Measurements from ENCODE around the gene TUBB3.

TUBB3 gene

DNA sequence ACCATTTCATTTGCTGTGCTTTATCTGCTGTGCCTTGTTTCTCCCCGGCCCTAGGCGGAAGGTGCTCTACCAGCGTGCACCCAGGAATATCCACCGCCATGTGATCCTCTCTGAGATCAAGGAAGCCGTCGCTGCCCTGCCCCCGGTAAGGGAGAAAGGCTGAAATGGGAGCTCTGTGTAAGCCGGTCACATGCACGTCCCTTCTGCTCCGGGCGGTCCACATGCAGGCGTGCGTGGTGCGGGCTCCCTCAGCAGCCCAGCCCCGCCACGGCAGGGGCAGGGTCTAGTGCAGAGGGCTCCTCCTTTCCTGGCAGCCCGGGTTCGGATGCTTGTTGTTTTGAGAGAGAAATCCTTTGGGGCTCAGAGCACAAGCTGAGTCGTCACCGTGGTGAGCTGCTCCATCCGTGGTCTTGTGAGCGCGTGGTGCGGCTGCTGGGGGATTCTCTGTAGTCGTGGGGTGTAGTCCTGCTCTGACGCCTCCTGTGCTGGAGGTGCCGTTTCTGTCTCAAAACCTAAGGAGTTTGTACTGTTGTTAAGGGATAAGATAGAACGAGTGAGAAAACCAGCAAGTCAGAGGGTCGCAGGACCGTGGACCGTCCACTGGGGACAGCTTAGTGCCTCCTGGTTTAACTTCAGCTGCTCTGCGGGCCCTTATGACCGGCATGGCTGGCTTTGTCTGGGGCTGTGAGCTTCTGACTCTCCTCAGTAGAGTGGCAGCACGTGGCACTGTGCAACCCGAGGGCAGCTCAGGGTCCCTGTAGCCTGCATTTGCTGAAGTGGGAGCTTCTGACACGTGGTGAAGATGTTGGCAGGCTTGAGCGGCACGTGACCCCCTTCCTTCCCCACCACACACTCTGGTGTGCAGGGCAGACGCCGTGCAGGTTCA, 16.8 kb upstream of the TUBB3 start:
- Histone ChIP-seq H3K4me3 (no peak overlapping the region), H3K27ac (peak overlapping the region in 3 of 11 experiments; percentile 10 to 36 (median 19); a peak in 2 of 22 replicates), H3K9ac (no peak overlapping the region), H3K27me3 (no peaks in the 10 kb centered on the region), H3K4me2 (peak overlapping the region in 3 of 11 experiments; percentile 4 to 30 (median 29); a peak in 4 of 22 replicates), H3K4me1 (peaks cover 7 to 40% (median 26%) of the 10 kb centered on the region in 10 experiments), H4K20me1 (peaks cover 24 to 74% (median 62%) of the 10 kb centered on the region in 11 experiments; a peak in 19 of 22 replicates), H3K36me3 (peaks cover 74 to 82% (median 78%) of the 10 kb centered on the region in 11 experiments), H3K9me3 (replicated peaks in 1 of 11) (peaks cover 0 to 23% (median 13%) of the 10 kb centered on the region in 11 experiments; a peak in 17 of 22 replicates)
- TF ChIP-seq Cebpa-rat (IDR thresholded peaks at IDR 0.05) = no peak

DNA sequence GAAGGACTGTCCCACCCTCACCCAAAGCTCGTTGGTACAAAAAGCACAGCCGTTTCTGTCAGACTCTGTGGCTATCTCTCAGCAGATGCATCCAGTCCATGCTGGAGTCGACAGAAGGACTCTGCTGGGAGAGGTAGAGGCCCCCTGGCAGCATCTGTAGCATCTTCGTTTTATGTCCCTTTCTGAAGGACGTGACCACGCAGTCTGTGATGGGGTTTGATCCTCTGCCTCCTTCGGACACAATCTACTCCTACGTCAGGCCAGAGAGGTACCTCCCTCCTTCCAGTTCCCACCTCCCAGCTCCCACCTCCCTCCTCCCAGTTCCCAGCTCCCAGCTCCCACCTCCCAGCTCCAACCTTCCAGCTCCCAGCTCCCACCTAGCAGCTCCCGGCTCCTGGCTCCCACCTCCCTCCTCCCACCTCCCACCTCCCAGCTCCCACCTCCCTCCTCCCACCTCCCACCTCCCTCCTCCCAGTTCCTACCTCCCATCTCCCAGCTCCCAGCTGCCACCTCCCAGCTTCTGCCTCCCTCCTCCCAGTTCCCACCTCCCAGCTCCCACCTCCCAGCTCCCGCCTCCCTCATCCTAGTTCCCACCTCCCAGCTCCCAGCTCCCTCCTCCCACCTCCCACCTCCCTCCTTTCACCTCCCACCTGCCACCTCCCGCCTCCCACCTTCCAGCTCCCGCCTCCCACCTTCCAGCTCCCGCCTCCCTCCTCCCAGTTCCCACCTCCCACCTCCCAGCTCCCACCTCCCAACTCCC, 15.9 kb upstream of the TUBB3 start:
- peaks cover 80 to 90% (median 86%) of the 10 kb centered on the region in 11 experiments for H3K36me3 ChIP-seq
- H3K4me2 ChIP-seq = no peak overlapping the region
- peaks cover 0 to 23% (median 13%) of the 10 kb centered on the region in 11 experiments; a peak in 17 of 22 replicates for H3K9me3 ChIP-seq (replicated peaks in 1 of 11)
- peaks cover 9 to 42% (median 27%) of the 10 kb centered on the region in 10 experiments for H3K4me1 ChIP-seq
- H3K27ac ChIP-seq = peak overlapping the region in 1 of 11 experiments; percentile 36; a peak in 1 of 22 replicates
- H3K27me3 ChIP-seq = no peaks in the 10 kb centered on the region
- no peak overlapping the region for H3K4me3 ChIP-seq
- no peak for TF ChIP-seq Cebpa-rat (IDR thresholded peaks at IDR 0.05)
- no peak overlapping the region for H3K9ac ChIP-seq
- H4K20me1 ChIP-seq = peaks cover 27 to 82% (median 70%) of the 10 kb centered on the region in 11 experiments; a peak in 19 of 22 replicates

DNA sequence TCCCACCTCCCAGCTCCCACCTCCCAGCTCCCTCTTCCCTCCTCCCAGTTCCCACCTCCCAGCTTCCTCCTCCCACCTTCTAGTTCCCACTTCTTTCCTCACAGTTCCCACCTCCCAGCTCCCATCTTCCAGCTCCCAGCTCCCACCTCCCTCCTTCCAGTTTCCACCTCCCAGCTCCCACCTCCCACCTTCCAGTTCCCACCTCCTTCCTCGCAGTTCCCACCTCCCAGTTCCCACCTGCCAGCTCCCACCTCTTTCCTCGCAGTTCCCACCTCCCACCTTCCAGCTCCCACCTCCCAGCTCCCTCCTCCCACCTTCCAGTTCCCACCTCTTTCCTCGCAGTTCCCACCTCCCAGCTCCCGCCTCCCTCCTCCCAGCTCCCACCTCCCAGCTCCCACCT, 14.9 kb upstream of the TUBB3 start:
- H3K27ac ChIP-seq = no peak overlapping the region

DNA sequence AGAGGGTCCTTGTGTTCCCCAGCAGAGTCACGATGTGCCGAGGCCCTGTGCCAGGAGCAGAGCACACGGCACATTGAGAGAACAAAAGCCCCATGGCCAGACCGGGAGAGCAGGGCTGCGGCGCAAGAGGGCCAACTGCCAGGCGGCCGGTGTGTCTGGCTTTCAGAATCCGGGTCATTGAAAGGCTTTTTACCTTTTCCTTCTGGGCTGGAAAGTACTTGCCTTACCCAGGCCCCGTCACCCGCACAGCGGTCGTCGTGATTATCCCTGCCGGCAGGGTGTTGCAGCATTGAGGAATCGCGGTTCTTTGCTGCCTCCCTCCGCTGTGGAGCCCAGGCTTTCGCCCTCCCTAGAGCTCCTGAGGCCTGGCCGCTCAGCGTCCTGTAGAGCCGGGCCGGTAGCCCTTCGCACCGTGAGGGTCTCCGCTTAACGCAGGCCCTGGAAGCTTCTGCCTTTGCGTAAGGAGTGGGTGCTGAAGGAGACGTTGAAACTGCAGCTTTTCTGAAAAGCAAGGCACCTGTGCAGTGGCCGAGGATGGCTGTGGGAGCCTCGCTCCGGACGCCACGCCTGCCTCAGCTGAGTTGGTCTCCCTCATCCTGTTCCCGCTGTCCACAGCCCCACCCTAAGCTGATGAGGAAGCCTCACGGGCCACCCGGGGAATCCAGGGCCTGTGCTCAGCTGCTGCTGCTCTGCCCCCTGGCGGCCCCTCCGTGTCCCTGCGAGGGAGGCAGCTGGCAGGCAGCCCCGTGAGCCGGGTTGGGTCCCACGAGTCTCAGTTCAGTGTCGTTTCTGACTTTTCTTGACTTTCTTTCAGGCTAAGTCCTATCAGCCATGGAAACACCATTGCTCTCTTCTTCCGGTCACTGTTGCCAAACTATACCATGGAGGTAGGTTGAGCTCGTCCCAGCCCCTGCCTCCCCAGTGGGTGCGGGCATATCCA, 13.1 kb upstream of the TUBB3 start:
- Histone ChIP-seq H3K27ac (peak overlapping the region in 5 of 11 experiments; percentile 12 to 53 (median 14); a peak in 7 of 22 replicates), H3K9ac (peak overlapping the region in 6 of 11 experiments; percentile 1 to 38 (median 10); a peak in 6 of 22 replicates), H3K4me2 (peak overlapping the region; percentile 0 to 71 (median 38); a peak in 16 of 22 replicates)

More for the DNA sequence above, 14.9 kb upstream of the TUBB3 start:
- Histone ChIP-seq H3K27me3 (no peaks in the 10 kb centered on the region), H3K9me3 (replicated peaks in 1 of 11) (peaks cover 0 to 23% (median 13%) of the 10 kb centered on the region in 11 experiments; a peak in 17 of 22 replicates), H3K9ac (no peak overlapping the region), H4K20me1 (peaks cover 28 to 85% (median 73%) of the 10 kb centered on the region in 11 experiments; a peak in 19 of 22 replicates), H3K4me3 (no peak overlapping the region), H3K4me2 (no peak overlapping the region), H3K4me1 (peaks cover 17 to 52% (median 34%) of the 10 kb centered on the region in 10 experiments), H3K36me3 (peaks cover 81 to 92% (median 88%) of the 10 kb centered on the region in 11 experiments)
- TF ChIP-seq Cebpa-rat (IDR thresholded peaks at IDR 0.05) = no peak

GRCh38 chr16:89910717-89911354, 12.3 kb upstream of the TUBB3 start:
- H3K4me3 ChIP-seq = no peak overlapping the region
- peaks cover 24 to 75% (median 57%) of the 10 kb centered on the region in 11 experiments; a peak in 19 of 22 replicates for H4K20me1 ChIP-seq
- no peak overlapping the region for H3K4me2 ChIP-seq
- peaks cover 17 to 51% (median 34%) of the 10 kb centered on the region in 10 experiments for H3K4me1 ChIP-seq
- H3K9me3 ChIP-seq (replicated peaks in 1 of 11) = peaks cover 0 to 20% (median 13%) of the 10 kb centered on the region in 11 experiments; a peak in 17 of 22 replicates
- no peak for TF ChIP-seq Cebpa-rat (IDR thresholded peaks at IDR 0.05)
- H3K36me3 ChIP-seq = peaks cover 59 to 71% (median 67%) of the 10 kb centered on the region in 11 experiments
- no peaks in the 10 kb centered on the region for H3K27me3 ChIP-seq
- 0 out of 22 replicates have a peak overlapping the region, but pooled peaks of 3 of the 11 experiments have one; percentile 6 to 8 (median 7) for H3K9ac ChIP-seq
- peak overlapping the region in 2 of 11 experiments; percentile 18 to 21; a peak in 3 of 22 replicates for H3K27ac ChIP-seq

More for the DNA sequence above, 13.1 kb upstream of the TUBB3 start:
- Histone ChIP-seq H3K27me3 (no peaks in the 10 kb centered on the region), H3K36me3 (peaks cover 67 to 79% (median 75%) of the 10 kb centered on the region in 11 experiments), H3K4me3 (no peak overlapping the region), H3K4me1 (peaks cover 17 to 51% (median 34%) of the 10 kb centered on the region in 10 experiments), H4K20me1 (peaks cover 24 to 78% (median 60%) of the 10 kb centered on the region in 11 experiments; a peak in 20 of 22 replicates), H3K9me3 (replicated peaks in 1 of 11) (peaks cover 0 to 23% (median 13%) of the 10 kb centered on the region in 11 experiments; a peak in 17 of 22 replicates)
- no peak for TF ChIP-seq Cebpa-rat (IDR thresholded peaks at IDR 0.05)

DNA sequence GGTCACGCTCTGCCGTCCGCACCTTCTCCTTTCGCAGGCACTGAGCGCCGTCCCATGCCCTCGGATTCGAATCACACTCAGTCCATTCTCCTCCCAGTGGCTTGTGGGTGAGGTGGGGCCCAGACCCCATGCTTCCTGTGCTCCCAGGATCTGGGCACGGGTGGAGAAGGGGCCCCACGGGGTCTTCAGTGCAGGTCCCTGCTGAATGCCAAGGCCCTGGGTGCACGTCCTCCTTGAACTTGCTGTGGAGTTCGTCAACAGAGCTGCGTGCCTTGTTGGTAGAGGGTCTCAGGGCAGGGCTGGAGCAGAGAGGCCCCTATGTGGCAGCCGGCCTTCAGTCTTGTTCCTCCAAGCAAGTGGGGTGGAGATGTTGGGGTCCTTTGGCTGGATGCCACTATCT, 11.8 kb upstream of the TUBB3 start:
- H3K4me1 ChIP-seq = peaks cover 17 to 52% (median 35%) of the 10 kb centered on the region in 10 experiments
- peaks cover 54 to 66% (median 61%) of the 10 kb centered on the region in 11 experiments for H3K36me3 ChIP-seq
- no peak overlapping the region for H3K27ac ChIP-seq

GRCh38 chr16:89912143-89912542, 11.0 kb upstream of the TUBB3 start:
- H3K36me3 ChIP-seq = peaks cover 46 to 58% (median 54%) of the 10 kb centered on the region in 11 experiments
- peak overlapping the region in 2 of 11 experiments; percentile 16 to 26; a peak in 3 of 22 replicates for H3K4me2 ChIP-seq
- no peak for TF ChIP-seq Cebpa-rat (IDR thresholded peaks at IDR 0.05)
- peaks cover 0 to 7% (median 0%) of the 10 kb centered on the region in 11 experiments; a peak in 7 of 22 replicates for H3K9me3 ChIP-seq (replicated peaks in 1 of 11)
- no peaks in the 10 kb centered on the region for H3K27me3 ChIP-seq
- peaks cover 20 to 60% (median 42%) of the 10 kb centered on the region in 10 experiments for H3K4me1 ChIP-seq
- H4K20me1 ChIP-seq = peaks cover 16 to 66% (median 46%) of the 10 kb centered on the region in 11 experiments; a peak in 18 of 22 replicates
- 0 out of 22 replicates have a peak overlapping the region, but pooled peaks of 1 of the 11 experiments have one; percentile 20 for H3K9ac ChIP-seq
- no peak overlapping the region for H3K27ac ChIP-seq
- H3K4me3 ChIP-seq = no peak overlapping the region

More for the DNA sequence above, 11.8 kb upstream of the TUBB3 start:
- Histone ChIP-seq H3K9ac (no peak overlapping the region), H3K27me3 (no peaks in the 10 kb centered on the region), H4K20me1 (peaks cover 23 to 72% (median 52%) of the 10 kb centered on the region in 11 experiments; a peak in 19 of 22 replicates), H3K4me2 (no peak overlapping the region), H3K4me3 (no peak overlapping the region), H3K9me3 (replicated peaks in 1 of 11) (peaks cover 0 to 14% (median 8%) of the 10 kb centered on the region in 11 experiments; a peak in 17 of 22 replicates)
- TF ChIP-seq Cebpa-rat (IDR thresholded peaks at IDR 0.05) = no peak
